Measurements from ENCODE around the gene EIF2B2.
A peak's percentile ranks its signal among the peaks of the same experiment; 100 is the strongest.

The EIF2B2 gene

GRCh38 chr14:74975059-74975810 is 27.5 kb upstream of the EIF2B2 start:
- no peak for FAIRE-seq
- TF ChIP-seq POLR2A (IDR thresholded peaks at IDR 0.05; ENCODE audit: low read depth, low read length) (no peak), TAF1 (IDR thresholded peaks at IDR 0.05; ENCODE audit: borderline replicate concordance, low read depth, low read length) (no peak), POLR2AphosphoS5 (IDR thresholded peaks at IDR 0.05; ENCODE audit: low read depth, low read length) (no peak)
- DNase-seq (ENCODE audit: insufficient read length) = no peak

GRCh38 chr14:74976264-74977113 is 26.2 kb upstream of the EIF2B2 start:
- DNase-seq (ENCODE audit: insufficient read length) (no peak), FAIRE-seq (no peak)
- TF ChIP-seq POLR2A (IDR thresholded peaks at IDR 0.05; ENCODE audit: low read depth, low read length) = no peak
- no peak for TF ChIP-seq TAF1 (IDR thresholded peaks at IDR 0.05; ENCODE audit: borderline replicate concordance, low read depth, low read length)
- no peak for TF ChIP-seq POLR2AphosphoS5 (IDR thresholded peaks at IDR 0.05; ENCODE audit: low read depth, low read length)

- FAIRE-seq = no peak
- TF ChIP-seq POLR2AphosphoS5 (IDR thresholded peaks at IDR 0.05; ENCODE audit: low read depth, low read length) (no peak), TAF1 (IDR thresholded peaks at IDR 0.05; ENCODE audit: borderline replicate concordance, low read depth, low read length) (no peak), POLR2A (IDR thresholded peaks at IDR 0.05; ENCODE audit: low read depth, low read length) (no peak)
- no peak for DNase-seq (ENCODE audit: insufficient read length)
These were observed 25.4 kb upstream of the EIF2B2 start for GRCh38 chr14:74977164-74977900.

- no peak for FAIRE-seq
- no peak for TF ChIP-seq TAF1 (IDR thresholded peaks at IDR 0.05; ENCODE audit: borderline replicate concordance, low read depth, low read length)
- no peak for TF ChIP-seq POLR2AphosphoS5 (IDR thresholded peaks at IDR 0.05; ENCODE audit: low read depth, low read length)
- TF ChIP-seq POLR2A (IDR thresholded peaks at IDR 0.05; ENCODE audit: low read depth, low read length) = no peak
- no peak for DNase-seq (ENCODE audit: insufficient read length)
These were observed 24.8 kb upstream of the EIF2B2 start for GRCh38 chr14:74977901-74978385.

GRCh38 chr14:74978416-74978947 is 24.2 kb upstream of the EIF2B2 start:
- DNase-seq (ENCODE audit: insufficient read length) (no peak), FAIRE-seq (no peak)
- TF ChIP-seq POLR2A (IDR thresholded peaks at IDR 0.05; ENCODE audit: low read depth, low read length) (no peak), POLR2AphosphoS5 (IDR thresholded peaks at IDR 0.05; ENCODE audit: low read depth, low read length) (no peak), TAF1 (IDR thresholded peaks at IDR 0.05; ENCODE audit: borderline replicate concordance, low read depth, low read length) (no peak)

- no peak for FAIRE-seq
- TF ChIP-seq POLR2AphosphoS5 (IDR thresholded peaks at IDR 0.05; ENCODE audit: low read depth, low read length) (no peak), POLR2A (IDR thresholded peaks at IDR 0.05; ENCODE audit: low read depth, low read length) (no peak), TAF1 (IDR thresholded peaks at IDR 0.05; ENCODE audit: borderline replicate concordance, low read depth, low read length) (no peak)
- no peak for DNase-seq (ENCODE audit: insufficient read length)
These were observed 23.7 kb upstream of the EIF2B2 start for GRCh38 chr14:74979029-74979428.

- TF ChIP-seq POLR2AphosphoS5 (IDR thresholded peaks at IDR 0.05; ENCODE audit: low read depth, low read length) = no peak
- no peak for TF ChIP-seq TAF1 (IDR thresholded peaks at IDR 0.05; ENCODE audit: borderline replicate concordance, low read depth, low read length)
- TF ChIP-seq POLR2A (IDR thresholded peaks at IDR 0.05; ENCODE audit: low read depth, low read length) = no peak
- DNase-seq (ENCODE audit: insufficient read length) = no peak
- peak; percentile 30 for FAIRE-seq
These were observed 23.0 kb upstream of the EIF2B2 start for GRCh38 chr14:74979442-74980397.

- DNase-seq (ENCODE audit: insufficient read length) (no peak), FAIRE-seq (no peak)
These were observed 22.4 kb upstream of the EIF2B2 start for GRCh38 chr14:74980398-74980730.

GRCh38 chr14:74980731-74981461 is 21.8 kb upstream of the EIF2B2 start:
- DNase-seq (ENCODE audit: insufficient read length) (no peak), FAIRE-seq (no peak)

More at GRCh38 chr14:74980398-74980730, 22.4 kb upstream of the EIF2B2 start:
- TF ChIP-seq POLR2A (IDR thresholded peaks at IDR 0.05; ENCODE audit: low read depth, low read length) (no peak), POLR2AphosphoS5 (IDR thresholded peaks at IDR 0.05; ENCODE audit: low read depth, low read length) (no peak), TAF1 (IDR thresholded peaks at IDR 0.05; ENCODE audit: borderline replicate concordance, low read depth, low read length) (no peak)

More at GRCh38 chr14:74980731-74981461, 21.8 kb upstream of the EIF2B2 start:
- TF ChIP-seq POLR2A (IDR thresholded peaks at IDR 0.05; ENCODE audit: low read depth, low read length) (no peak), TAF1 (IDR thresholded peaks at IDR 0.05; ENCODE audit: borderline replicate concordance, low read depth, low read length) (no peak), POLR2AphosphoS5 (IDR thresholded peaks at IDR 0.05; ENCODE audit: low read depth, low read length) (no peak)

All from GM12892 (cell line).